SK-N-SH (cell line): ENCODE measurements around the gene POMC. TPM values are rescaled to one million over a fixed set of nuclear protein-coding genes. Genes with fewer than 3 reads are reported as not detected.

Source experiments
- CTCF ChIA-PET: fragments of 300-600, 350-600 bp; formaldehyde crosslinking; extraction: SDS; loops from one replicate; lab custom pipeline; 2021; lab: Yijun Ruan, JAX
- POLR2A ChIA-PET: fragments of 350-600 bp; sonication (Branson Sonifier 250); formaldehyde crosslinking; extraction: SDS; loops from one replicate; lab custom pipeline; 2020; ENCODE audit warnings: antibody characterized with exemption, inconsistent platforms; lab: Yijun Ruan, JAX
- DNase-seq: peaks from one replicate; pipeline ENCODE4 v3.0.0; 2012
- H2AFZ ChIP-seq: fragments of 200-600 bp; sonication (generic); 2 replicates; pipeline ENCODE4 v1.8.1; 2016; ENCODE audit warnings: antibody characterized with exemption, mild to moderate bottlenecking, low read depth
- H3F3A ChIP-seq: fragments of 200-600 bp; sonication (generic); replicated peaks from 2 replicates; pipeline ENCODE3; 2016; ENCODE audit warnings: antibody characterized with exemption, mild to moderate bottlenecking; ENCODE audit not compliant: insufficient read depth
- H3K27ac ChIP-seq, 2 experiments: fragments of 200-500 bp in 1 of 2; fragments of 200-600 bp in 1 of 2; sonication (Bioruptor generic) in 1 of 2; sonication (generic), shearing (Covaris generic) in 1 of 2; 2 replicates each; pipeline versions ENCODE4 v1.5.1 to v1.6.1; 2014 to 2016; ENCODE audit warnings: low read depth in 2 of 2, inconsistent platforms in 1 of 2, low read length in 1 of 2, mild to moderate bottlenecking in 1 of 2, mixed read lengths in 1 of 2
- H3K27me3 ChIP-seq: fragments of 200-600 bp; sonication (generic), shearing (Covaris generic); 2 replicates; pipeline ENCODE4 v1.6.1; 2016; ENCODE audit warnings: mixed run types; ENCODE audit not compliant: insufficient read depth
- H3K36me3 ChIP-seq, 2 experiments: fragments of 200-500 bp in 1 of 2; fragments of 200-600 bp in 1 of 2; sonication (Bioruptor generic) in 1 of 2; sonication (generic) in 1 of 2; replicated peaks in 1 of 2; 2 replicates each; pipeline versions ENCODE3 to v1.5.1; 2014 to 2016; ENCODE audit warnings: low read length in 1 of 2, mild to moderate bottlenecking in 1 of 2; ENCODE audit not compliant: insufficient read depth in 2 of 2, control insufficient read depth in 1 of 2
- H3K4me1 ChIP-seq, 2 experiments: fragments of 200-500 bp in 1 of 2; fragments of 200-600 bp in 1 of 2; sonication (Bioruptor generic) in 1 of 2; sonication (generic), shearing (Covaris generic) in 1 of 2; 2 replicates each; pipeline versions ENCODE4 v1.5.1 to v1.6.1; 2014 to 2016; ENCODE audit warnings: low read depth in 1 of 2, low read length in 1 of 2, mixed run types in 1 of 2; ENCODE audit not compliant: insufficient read depth in 2 of 2, control insufficient read depth in 1 of 2
- H3K4me2 ChIP-seq: fragments of 200-600 bp; sonication (generic), shearing (Covaris generic); 2 replicates; pipeline ENCODE4 v1.6.1; 2017; ENCODE audit warnings: mixed run types
- H3K4me3 ChIP-seq, 2 experiments: fragments of 200-500 bp in 1 of 2; fragments of 200-600 bp in 1 of 2; sonication (Bioruptor generic) in 1 of 2; sonication (generic), shearing (Covaris generic) in 1 of 2; 2 replicates each; pipeline versions ENCODE4 v1.5.1 to v1.8.1; 2014 to 2016; ENCODE audit warnings: low read depth in 2 of 2, inconsistent platforms in 1 of 2, low read length in 1 of 2, mild to moderate bottlenecking in 1 of 2, mixed read lengths in 1 of 2, moderate library complexity in 1 of 2
- H3K79me2 ChIP-seq: fragments of 200-600 bp; sonication (generic); 2 replicates; pipeline ENCODE4 v1.8.1; 2017; ENCODE audit warnings: mild to moderate bottlenecking; ENCODE audit not compliant: insufficient read depth
- H3K9ac ChIP-seq: fragments of 200-600 bp; sonication (generic); 2 replicates; pipeline ENCODE4 v1.6.1; 2017; ENCODE audit warnings: mixed run types
- H3K9me2 ChIP-seq: fragments of 200-600 bp; sonication (generic); 2 replicates; pipeline ENCODE4 v1.6.1; 2017; ENCODE audit warnings: mixed run types
- H3K9me3 ChIP-seq: fragments of 200-600 bp; sonication (generic); 2 replicates; pipeline ENCODE4 v1.6.1; 2017; ENCODE audit warnings: mixed run types, mild to moderate bottlenecking, moderate library complexity
- H4K20me1 ChIP-seq: fragments of 200-600 bp; sonication (generic); 2 replicates; pipeline ENCODE4 v1.6.1; 2017; ENCODE audit warnings: mild to moderate bottlenecking, mixed run types; ENCODE audit not compliant: insufficient read depth
- FOXJ3 ChIP-seq: sonication (generic); formaldehyde crosslinking; IDR thresholded peaks from 2 replicates; pipeline ENCODE4 v1.5.1; 2020; ENCODE audit warnings: mild to moderate bottlenecking, missing genetic modification reagents
- FOXM1 ChIP-seq: IDR thresholded peaks from 2 replicates; pipeline ENCODE4 v1.4.0; 2012; ENCODE audit warnings: low read depth, mild to moderate bottlenecking
- POLR2AphosphoS5 ChIP-seq: IDR thresholded peaks from 2 replicates; pipeline ENCODE4 v1.6.1; 2012; ENCODE audit warnings: low read depth, low read length
- RFX5 ChIP-seq: IDR thresholded peaks from 2 replicates; pipeline ENCODE4 v1.6.1; 2012; ENCODE audit warnings: mild to moderate bottlenecking, improper control_type of control experiment, low read length
- SIN3A ChIP-seq: IDR thresholded peaks from 2 replicates; pipeline ENCODE4 v1.6.1; 2012; ENCODE audit warnings: low read depth, mild to moderate bottlenecking, low read length, moderate library complexity, borderline replicate concordance
- USF1 ChIP-seq: IDR thresholded peaks from 2 replicates; pipeline ENCODE4 v1.4.0; 2012; ENCODE audit warnings: low read depth, borderline replicate concordance
- USF2 ChIP-seq: fragments of 150-350 bp; IDR thresholded peaks from 2 replicates; pipeline ENCODE4 v1.6.1; 2017; ENCODE audit warnings: antibody characterized with exemption, low read length, low read depth, borderline replicate concordance
- YY1 ChIP-seq: IDR thresholded peaks from 2 replicates; pipeline ENCODE4 v1.4.0; 2012; ENCODE audit warnings: low read depth, mild to moderate bottlenecking
- WGBS: methylation state at CpG from one replicate; pipeline ENCODE4 v1.1.6; 2017; ENCODE audit warnings: low lambda C conversion rate; 5-methylcytosine and 5-hydroxymethylcytosine counted together
- polyA plus RNA-seq, 3 experiments: library from polyadenylated mRNA; depleted of rRNA; stranded (reverse); fragments of >200 nt; gene quantifications; 2 replicates each; pipeline ENCODE4 v1.2.3, GENCODE V29; 2012

Gene POMC
- polyA plus RNA-seq, 1 of the 3 experiments (the other 2 are of a cell fraction), result not detected

- Histone ChIP-seq H3K4me1 (peaks cover 0 to 8% of the 10 kb centered on the region in 2 experiments; a peak in 1 of 4 replicates), H3K9me2 (no peaks in the 10 kb centered on the region), H4K20me1 (no peaks in the 10 kb centered on the region), H3K9me3 (no peaks in the 10 kb centered on the region), H3K27ac (no peak overlapping the region), H3K4me3 (no peak overlapping the region), H3K79me2 (no peaks in the 10 kb centered on the region), H3K27me3 (peaks cover 29% of the 10 kb centered on the region), H3K36me3 (no peaks in the 10 kb centered on the region), H2AFZ (no peak overlapping the region), H3K4me2 (no peak overlapping the region), H3K9ac (no peak overlapping the region), H3F3A (no peaks in the 10 kb centered on the region)
- 68% methylated on average over 5 of the region's 5 CpGs for WGBS
- DNase-seq, result no peak
- CTCF ChIA-PET, result interaction anchor here (1.9 to 2.7 kb wide), 3 partner anchors 9 to 198 kb away, joined by 4 to 12 read pairs (median 7); no protein-coding TSS in a partner anchor
- TF ChIP-seq FOXM1, result no peak
- TF ChIP-seq USF1, result no peak
- TF ChIP-seq USF2, result no peak
- POLR2A ChIA-PET, result no interaction called here
Measured at GRCh38 chr2:25173719-25174118, 5.3 kb upstream of the POMC start.

GRCh38 chr2:25170888-25171287 is 2.5 kb upstream of the POMC start:
- Histone ChIP-seq H3K9me3 (no peaks in the 10 kb centered on the region), H4K20me1 (no peaks in the 10 kb centered on the region), H3K4me3 (no peak overlapping the region), H3K4me2 (no peak overlapping the region), H3K27me3 (peaks cover 43% of the 10 kb centered on the region), H3K9me2 (no peaks in the 10 kb centered on the region), H2AFZ (no peak overlapping the region), H3K27ac (no peak overlapping the region), H3K79me2 (no peaks in the 10 kb centered on the region), H3K4me1 (peaks cover 0 to 8% of the 10 kb centered on the region in 2 experiments; a peak in 1 of 4 replicates), H3K36me3 (no peaks in the 10 kb centered on the region), H3F3A (no peaks in the 10 kb centered on the region), H3K9ac (no peak overlapping the region)
- peak; percentile 16 for DNase-seq
- POLR2A ChIA-PET, result no interaction called here
- 79% methylated on average over 7 of the region's 7 CpGs for WGBS
- CTCF ChIA-PET, result interaction anchor here (1.3 to 1.9 kb wide), 3 partner anchors 21 to 195 kb away, joined by 3 to 9 read pairs (median 7); no protein-coding TSS in a partner anchor
- no peak for TF ChIP-seq POLR2AphosphoS5
- TF ChIP-seq YY1, result no peak

- Histone ChIP-seq H2AFZ (no peak overlapping the region), H3K27me3 (peaks cover 37% of the 10 kb centered on the region), H4K20me1 (no peaks in the 10 kb centered on the region), H3K27ac (no peak overlapping the region), H3K4me2 (no peak overlapping the region), H3K9ac (no peak overlapping the region), H3K4me1 (peaks cover 0 to 8% of the 10 kb centered on the region in 2 experiments; a peak in 1 of 4 replicates), H3K4me3 (no peak overlapping the region), H3K9me2 (no peaks in the 10 kb centered on the region), H3K79me2 (no peaks in the 10 kb centered on the region), H3K9me3 (no peaks in the 10 kb centered on the region), H3K36me3 (no peaks in the 10 kb centered on the region), H3F3A (no peaks in the 10 kb centered on the region)
- no peak for TF ChIP-seq YY1
- TF ChIP-seq FOXJ3 (CRISPR knock-in tag), result no peak
- TF ChIP-seq USF2, result no peak
- no peak for TF ChIP-seq SIN3A
- no peak for TF ChIP-seq RFX5
- TF ChIP-seq FOXM1, result no peak
- POLR2A ChIA-PET, result no interaction called here
- DNase-seq, result peak; percentile 41
- CTCF ChIA-PET, result interaction anchor here (0.8 to 8.5 kb wide), 9 partner anchors 9 to 194 kb away, joined by 3 to 121 read pairs (median 3); no protein-coding TSS in a partner anchor
- WGBS, result 86% methylated on average over 2 of the region's 2 CpGs
Measured at GRCh38 chr2:25169073-25169470, 692 bp upstream of the POMC start.
